HG02885 (cell line): Measurements from ENCODE around the gene RINL.
A peak's percentile ranks its signal among the peaks of the same experiment; 100 is the strongest.

Experiments
- ATAC-seq: cut with Tn5 transposase; IDR thresholded peaks from one replicate; pipeline ENCODE4 v1.9.1; 2021; ENCODE audit warnings: mild to moderate bottlenecking; ENCODE audit not compliant: unreplicated experiment, poor library complexity

The RINL gene, protein sequence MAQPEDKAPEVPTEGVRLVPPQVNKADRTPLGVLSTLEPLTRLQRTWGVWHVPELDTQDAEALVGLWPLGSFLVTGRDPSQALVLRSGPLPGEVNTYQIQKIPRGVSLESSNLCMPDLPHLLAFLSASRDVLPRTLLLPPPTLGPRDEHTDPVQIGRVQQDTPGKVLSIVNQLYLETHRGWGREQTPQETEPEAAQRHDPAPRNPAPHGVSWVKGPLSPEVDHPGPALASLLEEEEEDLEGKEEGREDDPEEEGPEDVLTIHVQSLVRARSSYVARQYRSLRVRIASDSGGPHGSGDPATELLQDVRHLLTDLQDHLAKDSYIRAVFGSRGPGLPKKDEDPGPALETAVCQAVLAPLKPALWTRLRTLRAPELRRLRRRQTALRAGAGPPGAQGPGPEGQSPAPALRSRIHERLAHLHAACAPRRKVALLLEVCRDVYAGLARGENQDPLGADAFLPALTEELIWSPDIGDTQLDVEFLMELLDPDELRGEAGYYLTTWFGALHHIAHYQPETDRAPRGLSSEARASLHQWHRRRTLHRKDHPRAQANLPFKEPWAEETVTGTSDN

DNA sequence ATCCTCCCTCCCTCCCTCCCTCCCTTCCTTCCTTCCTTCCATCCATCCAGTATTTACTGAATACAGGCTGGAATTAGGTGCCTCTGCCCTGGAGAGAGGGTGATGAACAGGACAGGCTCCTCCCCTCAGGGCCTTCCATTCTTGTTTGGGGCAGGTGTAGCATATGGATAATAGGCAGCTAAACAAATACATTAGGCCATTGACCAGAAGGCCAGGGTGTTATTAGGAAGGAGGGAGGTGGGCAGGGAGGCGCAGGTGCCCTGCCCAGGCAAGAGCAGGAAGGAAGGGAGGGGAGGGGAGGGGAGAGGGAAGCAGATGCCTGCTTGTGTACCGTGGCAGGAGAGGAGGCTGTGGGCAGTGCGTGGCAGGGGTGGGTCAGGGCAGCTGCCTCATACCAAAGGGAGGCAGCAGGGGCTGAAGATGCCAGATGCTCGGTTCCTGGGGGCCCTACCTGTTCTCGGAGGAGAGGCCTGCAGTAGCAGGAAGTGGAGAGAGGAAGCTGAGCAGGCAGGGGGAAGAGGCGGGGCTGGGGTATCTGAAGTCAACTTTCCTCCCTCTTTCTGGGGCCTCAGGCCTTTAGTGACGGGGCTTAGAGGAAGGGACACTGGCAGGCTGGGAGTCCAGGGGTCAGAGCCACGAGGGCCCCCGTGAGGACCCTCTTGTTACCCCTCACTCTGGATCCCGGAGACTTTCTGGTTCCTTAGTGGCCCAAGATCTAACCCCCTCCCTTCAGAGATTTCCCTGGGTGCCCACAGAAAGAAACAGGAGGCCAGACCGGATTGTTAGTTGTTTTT lies at the start of gene RINL:
Gene RINL, minus strand, starts transcription at position 495 of the 794 bp plus-strand sequence. CDS start 1,533 bp downstream, outside the sequence.
- peak; percentile 59 for ATAC-seq

- ATAC-seq, result no peak
Observed at GRCh38 chr19:38924388-38924787, 46.3 kb upstream of the RINL start.

GRCh38 chr19:38922482-38922881 lies 44.4 kb upstream of the RINL start:
- ATAC-seq, result no peak

GRCh38 chr19:38921420-38922274 lies 43.6 kb upstream of the RINL start:
- ATAC-seq, result no peak

GRCh38 chr19:38920602-38921419 lies 42.7 kb upstream of the RINL start:
- ATAC-seq, result no peak

- ATAC-seq, result no peak
Observed at GRCh38 chr19:38919837-38920601, 41.9 kb upstream of the RINL start.

DNA sequence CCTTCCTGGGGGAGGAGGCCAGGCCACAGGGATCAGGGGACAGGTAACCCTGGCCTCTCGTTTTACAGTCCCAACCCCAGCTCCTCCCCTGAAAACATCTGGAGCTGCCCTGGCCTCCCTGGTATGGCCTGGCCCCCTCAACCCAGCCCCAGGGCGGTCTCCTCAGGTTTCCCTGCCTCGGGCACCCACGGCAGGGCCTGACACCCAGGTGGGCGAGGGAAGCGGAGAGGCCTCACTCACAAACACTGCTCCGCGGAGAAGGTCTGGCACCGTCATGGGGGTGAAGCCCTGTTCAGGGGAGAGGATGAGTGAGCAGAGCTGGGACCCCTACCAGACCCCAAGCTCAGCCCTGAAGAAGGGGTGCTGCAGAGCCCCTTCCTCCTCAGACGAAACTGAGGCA lies 40.5 kb upstream of the RINL start:
- no peak for ATAC-seq

GRCh38 chr19:38917921-38918491 lies 39.9 kb upstream of the RINL start:
- no peak for ATAC-seq

DNA sequence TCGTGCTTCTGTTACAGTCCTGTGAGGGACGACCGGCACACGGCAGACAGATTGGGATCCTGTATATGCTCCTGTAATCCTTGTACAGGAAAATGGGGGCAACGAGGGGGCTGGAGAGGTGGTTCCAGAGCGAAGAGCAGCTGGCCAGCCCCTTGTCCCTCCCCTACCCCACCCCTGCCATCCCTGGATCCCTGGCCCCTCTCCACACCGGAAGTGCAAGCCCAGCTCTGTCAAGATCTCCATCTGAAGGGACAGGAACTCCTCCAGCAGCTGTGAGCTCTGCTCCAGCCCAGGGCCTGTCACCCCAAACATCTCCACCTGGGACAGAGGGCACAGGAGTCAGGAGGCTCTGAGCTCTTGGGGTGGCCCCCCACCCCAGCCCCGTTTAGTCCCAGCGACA lies 39.4 kb upstream of the RINL start:
- ATAC-seq, result no peak

GRCh38 chr19:38915329-38916321 lies 37.5 kb upstream of the RINL start:
- no peak for ATAC-seq

GRCh38 chr19:38913958-38914357 lies 35.9 kb upstream of the RINL start:
- no peak for ATAC-seq

DNA sequence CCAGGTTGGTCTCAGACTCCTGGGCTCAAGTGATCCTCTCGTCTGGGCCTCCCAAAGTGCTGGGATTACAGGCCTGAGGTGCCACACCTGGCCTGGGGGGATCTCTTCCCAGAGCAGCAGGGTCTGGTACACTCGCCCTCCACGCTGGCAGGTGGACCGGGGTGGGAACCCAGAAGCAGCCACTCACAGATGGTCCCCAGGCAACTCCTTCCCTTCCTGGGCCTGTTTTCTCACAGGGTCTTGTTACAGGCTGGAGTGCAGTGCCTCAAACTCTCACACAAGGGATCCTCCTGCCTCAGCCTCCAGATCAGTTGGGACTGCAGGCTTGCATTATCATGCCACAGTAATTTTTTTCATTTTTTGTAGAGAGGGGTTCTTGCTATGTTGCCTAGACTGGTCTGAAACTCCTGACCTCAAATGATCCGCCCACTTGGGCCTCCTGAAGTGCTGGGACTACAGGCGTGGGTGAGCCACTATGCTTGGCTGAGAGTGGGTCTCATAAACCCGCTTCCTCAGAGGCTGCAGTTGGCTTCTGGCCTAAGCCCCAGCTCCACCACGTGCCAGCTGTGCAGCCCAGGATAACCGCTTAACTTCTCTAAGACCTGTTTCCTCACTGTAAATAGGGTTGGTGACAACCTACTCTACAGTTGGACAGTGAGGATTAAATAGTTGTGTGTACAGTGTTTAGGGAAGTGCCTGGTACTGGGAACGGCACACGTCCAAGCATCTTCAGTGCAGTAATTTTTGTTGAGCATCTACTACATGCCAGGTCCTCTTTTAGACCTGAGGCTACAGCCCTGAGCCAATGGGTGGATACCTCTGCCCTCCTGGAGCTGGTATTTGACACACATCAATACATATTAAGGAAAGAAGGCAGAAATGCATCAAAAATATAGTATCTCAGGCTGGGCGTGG lies 34.8 kb upstream of the RINL start:
- ATAC-seq, result no peak

DNA sequence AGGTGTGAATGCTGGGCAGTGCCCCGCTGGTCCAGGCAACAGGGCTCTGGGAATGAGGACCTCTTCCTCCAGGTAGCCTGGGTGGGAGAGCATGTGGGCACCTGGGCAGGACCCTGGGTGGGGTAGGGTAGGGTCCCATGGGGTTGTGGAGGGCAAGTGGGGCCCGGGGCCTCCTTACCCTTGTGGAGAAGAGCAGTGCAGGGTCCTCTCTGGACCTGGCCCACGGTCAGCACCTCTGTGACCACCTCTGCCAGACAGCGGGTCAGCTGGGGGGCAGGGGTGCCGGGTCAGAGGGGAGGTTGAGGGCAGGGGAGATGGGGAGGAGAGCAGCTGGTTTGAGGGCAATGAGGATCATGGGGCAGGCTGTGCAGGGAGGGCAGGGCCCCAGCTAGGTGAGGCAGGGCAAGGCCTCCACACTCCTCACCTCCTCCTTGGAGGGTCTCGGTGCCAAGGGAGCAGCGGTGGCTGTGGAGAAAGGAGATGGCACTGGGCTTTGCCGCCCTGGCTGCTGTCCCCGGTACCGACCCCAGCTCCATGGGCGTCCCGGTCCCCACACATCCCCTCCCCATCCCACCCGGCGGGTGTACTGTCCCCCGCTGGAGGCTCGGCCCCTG lies 33.4 kb upstream of the RINL start:
- no peak for ATAC-seq

GRCh38 chr19:38910488-38910887 lies 32.4 kb upstream of the RINL start:
- no peak for ATAC-seq

DNA sequence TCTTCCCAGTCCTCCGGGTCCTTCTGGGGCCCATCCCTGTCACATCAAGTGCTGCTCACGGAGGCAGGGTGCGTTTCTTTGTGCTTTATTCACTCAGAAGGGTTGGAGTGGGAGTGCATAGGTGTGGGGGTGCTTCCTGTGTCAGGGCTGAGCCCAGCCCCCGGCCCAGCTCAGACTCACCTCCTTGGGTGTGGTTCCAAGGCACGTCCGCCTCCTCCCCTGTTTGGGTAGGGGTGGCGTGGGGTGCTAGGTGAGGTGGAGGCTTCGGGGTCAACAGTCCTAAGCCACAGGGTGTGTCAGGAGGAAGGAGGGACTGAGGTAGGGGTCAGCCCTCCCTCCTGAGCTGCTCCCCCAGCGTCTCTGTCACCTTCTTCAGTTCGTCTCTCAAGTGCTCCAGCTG lies 30.8 kb upstream of the RINL start:
- ATAC-seq, result no peak

- no peak for ATAC-seq
Observed at GRCh38 chr19:38907670-38908069, 29.6 kb upstream of the RINL start.
